Activated T-cell treated with anti-CD3 and anti-CD28 coated beads for 1 hour (primary cell): ENCODE results near the gene MCC.
"Not testable (repeated sequence)": the region's sequence is repeated elsewhere in the genome, so short reads cannot be mapped to it uniquely, and the experiment has no call there.

Source experiments
- DNase-seq: peaks from one replicate; pipeline ENCODE4 v3.0.0-alpha.2; 2020; ENCODE audit warnings: low read depth

Gene MCC

DNA sequence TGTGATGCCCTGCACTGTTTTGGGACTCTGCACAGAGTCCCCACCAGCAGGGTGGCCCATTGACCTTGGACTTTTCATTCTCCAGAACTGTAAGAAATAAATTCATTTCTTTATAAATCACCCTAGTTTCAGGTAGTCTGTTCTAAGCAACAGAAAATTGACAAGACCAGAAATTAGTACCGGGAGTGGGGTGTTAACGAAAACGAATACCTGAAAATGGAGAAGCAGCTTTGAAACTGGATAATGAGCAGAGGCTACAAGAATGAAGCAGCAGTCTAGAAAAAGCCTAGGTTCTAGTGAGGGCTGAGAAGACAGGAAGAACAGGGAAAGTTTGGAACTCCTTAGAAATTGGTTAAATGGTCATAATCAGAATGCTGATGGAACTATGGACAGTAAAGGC, 2.1 kb upstream of the MCC start:
- no peak for DNase-seq

DNA sequence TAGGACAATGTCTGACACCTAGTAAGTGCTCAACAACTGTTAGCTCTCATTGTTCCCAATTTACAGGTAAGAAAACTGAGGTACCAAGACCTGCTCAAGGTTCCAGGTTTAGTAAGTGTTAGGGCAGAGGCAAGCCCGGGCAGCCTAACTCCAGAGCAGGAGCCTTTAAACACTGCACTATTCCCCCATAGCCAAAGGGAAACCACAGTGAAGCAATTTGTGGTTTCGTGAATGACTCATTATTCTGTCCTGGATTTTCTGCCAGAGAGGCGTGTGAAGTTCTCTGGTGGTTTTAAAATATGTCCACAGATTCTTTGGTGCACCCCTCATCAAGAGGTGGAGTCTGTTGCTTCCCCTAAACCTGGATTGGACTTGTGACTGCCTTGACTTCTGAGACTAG, 1.0 kb upstream of the MCC start:
- DNase-seq = no peak

DNA sequence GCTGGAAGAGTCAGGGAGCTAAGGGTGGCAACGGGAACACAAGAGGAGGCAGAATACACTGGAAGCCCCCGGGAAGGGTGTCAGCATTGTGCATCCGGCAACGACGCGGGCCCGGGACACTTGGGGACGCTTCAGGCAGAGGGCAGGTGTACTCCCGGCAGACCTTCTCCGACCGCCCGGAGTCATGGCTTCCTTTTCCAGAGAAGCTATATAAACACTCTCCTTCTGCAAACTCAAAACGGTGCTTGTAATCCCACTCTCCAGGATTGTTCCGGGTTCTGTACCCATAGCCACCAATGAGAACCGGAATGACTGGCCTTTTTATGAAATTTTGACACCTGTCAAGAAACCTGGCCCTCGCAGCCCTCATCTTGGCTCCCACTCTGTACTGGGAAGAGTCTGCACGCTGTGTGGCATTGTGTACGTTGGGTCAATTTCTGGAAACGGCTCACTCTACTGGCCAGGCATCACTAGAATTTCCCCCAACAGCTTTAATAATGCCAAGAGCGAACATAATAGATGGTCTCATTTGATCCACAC, 462 bp upstream of the MCC start:
- DNase-seq = no peak

DNA sequence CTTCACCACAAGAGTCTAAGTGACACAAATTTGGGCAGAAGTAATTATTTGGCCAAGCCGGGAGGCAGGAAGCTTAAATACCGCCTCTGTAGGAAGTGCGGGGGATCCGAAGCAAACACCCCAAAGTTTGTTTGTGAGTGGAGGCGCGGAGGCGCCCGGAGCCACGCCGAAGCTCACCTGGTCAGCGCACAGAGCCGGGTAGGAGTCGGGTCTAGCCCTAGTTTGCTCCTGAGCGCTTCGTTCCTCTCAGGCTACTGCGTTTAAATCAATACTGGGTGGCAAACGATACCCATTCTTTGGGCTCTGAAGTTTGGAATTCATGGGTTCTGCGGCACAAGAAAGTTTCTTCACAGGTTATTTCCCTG, 855 bp downstream of the MCC start:
- DNase-seq = no peak

DNA sequence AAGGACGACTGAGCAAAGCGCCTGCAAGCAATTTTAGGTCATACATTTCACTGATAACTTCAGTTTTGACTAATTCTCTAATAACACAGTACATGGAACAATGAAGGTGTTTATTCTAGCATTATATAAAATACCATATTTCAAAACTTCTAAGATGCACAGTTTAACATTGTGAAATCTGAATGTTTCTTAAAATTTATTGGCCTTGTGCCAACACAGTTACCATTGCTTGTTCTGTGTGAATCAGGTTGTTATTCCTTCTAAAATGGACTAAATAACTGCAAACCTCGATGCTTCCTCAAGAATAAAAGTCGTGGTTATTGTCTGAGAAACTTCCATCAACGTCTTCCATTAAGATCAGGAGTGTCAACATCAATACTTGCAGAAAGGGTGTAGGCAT, 8.0 kb downstream of the MCC start:
- no peak for DNase-seq

DNA sequence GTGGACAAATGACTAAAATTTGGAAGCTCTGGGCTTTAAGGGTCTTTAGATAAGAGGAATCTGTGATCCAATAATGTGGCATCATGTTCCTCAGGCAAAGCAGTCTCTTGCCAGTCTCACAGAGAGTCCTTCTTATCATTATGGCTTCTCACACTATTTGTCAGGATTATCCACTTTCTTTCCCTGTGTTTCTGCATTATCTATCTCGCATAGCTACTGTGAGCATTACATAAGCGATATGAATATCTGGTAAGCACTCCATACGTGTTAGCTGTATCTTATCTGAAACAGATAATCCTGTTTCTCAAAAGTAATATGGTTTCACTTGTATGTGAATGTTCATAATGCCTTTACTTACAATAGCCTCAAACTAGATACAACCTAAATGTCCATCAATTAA, 9.6 kb downstream of the MCC start:
- no peak for DNase-seq

DNA sequence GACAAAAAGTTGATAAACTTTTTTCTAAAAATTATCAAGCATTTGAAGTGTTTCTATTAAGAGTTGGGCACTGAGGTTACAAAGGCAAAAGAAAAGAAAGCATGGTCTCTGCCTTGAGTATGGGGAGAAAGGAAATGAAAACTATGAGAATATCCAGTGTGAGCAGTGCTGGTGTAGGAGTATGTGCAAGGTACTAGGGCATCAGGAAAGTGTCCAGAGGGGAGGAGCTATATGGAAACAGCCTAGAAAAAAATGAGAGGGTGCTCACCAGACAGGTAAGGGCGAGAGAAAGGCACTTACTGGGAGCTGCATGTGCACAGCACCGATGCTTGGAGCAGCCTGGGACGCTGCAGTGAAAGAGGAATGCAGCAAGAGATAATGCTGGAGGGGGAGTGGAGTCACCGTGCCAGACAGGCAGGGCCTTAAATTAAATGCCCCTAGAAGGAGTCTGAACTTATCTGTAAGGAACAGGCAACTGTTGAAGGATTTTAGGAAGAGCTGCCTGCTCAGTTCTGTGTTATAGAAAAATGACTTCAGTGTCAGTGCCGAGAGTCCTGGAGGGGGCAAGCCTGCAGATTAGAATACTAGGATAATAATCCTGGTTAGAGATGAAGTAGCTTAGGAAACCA, 14.0 kb downstream of the MCC start:
- no peak for DNase-seq

DNA sequence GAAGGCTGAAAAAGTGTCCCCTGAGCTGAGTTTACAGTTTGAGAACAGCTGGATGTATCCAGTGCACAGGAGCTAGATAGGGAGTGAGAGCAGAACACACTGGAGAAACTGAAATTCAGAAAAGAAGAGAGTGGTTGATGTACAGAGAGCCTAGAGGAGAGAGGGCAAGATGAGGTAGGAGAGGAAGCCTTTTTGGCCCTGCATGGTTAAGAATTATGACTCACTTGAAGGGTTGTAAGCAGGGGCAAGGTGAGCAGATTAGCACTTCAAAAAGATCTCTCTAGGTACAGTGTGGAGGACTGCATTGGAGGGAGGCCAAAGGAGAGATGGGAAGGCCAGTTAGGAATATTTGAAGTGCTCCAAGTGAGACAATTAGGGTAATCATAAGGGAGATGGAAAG, 25.2 kb downstream of the MCC start:
- DNase-seq = no peak

DNA sequence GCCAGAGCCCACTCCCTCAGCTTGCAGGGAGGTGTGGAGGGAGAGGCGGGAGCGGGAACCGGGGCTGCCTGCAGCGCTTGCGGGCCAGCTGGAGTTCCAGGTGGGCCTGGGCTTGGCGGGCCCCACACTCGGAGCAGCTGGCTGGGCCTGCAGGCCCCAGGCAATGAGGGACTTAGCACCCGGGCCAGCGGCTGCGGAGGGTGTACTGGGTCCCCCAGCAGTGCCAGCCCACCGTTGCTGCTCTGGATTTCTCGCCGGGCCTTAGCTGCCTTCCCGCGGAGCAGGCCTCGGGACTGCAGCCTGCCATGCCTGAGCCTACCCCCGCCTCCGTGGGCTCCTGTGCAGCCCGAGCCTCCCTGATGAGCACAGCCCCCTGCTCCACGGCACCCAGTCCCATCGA, 31.1 kb downstream of the MCC start:
- not testable (repeated sequence) for DNase-seq

DNA sequence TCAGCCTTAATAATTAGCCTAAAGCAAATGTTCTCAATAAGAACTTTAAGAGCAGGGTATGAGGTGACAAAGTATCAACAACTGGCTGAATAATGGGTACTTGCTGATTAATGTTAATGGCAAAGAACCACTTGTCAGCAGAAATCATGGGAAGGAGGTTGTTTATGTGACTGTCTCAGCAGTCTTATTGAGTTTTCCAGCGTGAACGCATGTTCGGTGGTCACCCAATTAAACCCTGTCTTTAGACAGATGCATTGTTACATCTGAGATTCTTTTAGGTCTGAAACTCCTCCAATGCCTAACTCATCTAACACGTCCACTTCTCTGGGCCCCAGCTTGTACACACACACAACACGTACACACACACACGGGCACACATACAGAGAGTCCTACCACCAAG, 35.3 kb downstream of the MCC start:
- no peak for DNase-seq

DNA sequence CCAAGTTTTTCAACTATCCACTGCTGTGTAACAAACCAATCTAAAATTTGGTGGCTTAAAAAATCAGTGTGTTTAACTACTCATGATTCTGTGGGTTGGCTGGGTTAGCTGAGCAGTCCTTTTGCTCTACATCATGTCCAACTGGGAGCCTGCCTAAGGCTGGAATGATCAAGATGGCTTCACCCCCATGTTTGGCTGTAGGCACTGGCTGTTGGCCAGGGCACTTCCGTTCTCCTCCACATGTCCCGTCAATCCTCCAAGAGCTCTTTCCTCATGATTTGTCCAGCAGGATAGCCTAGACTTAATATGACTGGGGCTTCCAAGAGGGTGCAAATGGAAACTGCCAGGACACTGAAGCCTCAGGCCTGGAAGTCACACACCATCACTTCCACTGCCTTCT, 36.5 kb downstream of the MCC start:
- no peak for DNase-seq

DNA sequence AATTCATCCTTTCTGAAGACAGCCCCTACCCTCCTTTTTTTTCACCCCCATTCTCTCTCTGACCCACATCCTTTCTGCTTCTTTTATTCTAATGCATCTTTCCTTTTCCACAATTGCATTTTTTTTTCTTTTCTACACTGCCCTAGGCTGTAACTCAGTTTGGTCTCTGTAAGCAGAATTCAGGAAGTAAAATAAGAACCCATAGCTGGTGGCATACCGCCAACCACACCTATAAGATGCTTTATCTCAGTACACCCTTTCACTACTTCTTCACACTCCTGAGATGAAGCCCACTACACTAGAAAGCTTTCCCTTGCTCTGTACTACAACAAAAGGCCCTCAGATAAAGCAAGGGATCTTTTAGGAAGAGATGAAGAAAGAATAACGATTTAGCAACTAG, 37.3 kb downstream of the MCC start:
- DNase-seq = no peak

DNA sequence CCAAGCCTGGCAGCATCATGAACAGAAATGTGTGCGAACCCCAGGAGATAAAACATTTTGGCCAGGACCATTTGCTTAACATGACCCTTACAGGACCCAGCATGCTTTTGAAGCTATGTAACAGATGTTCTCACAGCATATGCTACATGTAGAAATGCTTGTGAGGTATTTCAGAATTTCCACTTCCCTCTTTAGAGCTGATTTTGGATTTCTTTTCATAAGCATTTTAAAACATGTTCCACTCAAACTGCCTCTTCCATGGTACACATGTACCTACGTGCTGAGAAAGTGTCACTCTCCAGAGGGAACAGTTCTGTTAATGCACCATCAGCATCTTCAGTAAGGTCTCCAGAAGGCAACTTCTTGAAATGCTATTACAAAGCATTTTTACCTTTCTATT, 37.8 kb downstream of the MCC start:
- DNase-seq = no peak

DNA sequence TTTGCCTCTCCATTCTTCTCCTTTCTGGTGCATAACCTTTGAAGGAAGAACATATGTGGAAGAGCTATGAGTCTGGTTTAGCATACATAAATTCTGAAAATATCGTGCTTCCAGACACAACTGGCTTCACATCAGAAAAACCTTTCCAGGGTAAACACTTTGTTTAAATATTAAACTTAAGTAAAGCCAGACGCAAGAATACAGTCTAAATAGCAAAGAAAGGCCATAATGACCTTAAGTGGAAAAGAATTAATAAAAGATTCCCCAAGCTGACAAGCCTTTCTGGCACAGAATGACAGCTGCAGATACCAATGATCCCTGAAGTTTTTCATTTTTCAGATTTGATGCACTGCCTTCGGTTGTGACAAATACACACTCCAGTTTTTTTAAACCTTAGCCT, 40.0 kb downstream of the MCC start:
- no peak for DNase-seq

DNA sequence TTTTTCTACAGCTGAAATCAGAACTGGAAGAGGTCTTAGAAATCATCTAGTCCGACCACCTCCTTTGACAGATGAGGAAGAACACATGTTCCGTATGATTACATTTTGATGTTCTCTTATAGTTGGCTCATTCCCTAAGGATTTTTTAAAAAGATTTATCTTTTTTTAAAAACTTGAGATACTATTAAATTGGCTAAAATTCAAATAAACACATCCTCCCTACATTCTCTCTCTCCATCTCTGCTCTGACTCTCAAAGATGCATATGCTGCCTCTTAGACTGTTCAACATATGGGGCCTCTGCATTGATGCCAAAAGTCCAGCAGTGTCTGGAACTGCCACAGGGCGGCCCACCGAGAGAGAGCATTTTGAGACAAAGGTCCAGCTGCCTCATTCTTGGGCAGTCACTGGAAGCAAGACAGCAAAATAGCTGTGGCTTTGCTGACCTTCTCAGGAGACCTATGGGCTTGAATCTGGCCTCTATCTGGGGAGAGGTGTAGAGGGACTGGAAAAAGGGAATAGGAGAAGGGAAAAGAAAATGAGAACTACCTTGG, 40.7 kb downstream of the MCC start:
- DNase-seq = no peak

DNA sequence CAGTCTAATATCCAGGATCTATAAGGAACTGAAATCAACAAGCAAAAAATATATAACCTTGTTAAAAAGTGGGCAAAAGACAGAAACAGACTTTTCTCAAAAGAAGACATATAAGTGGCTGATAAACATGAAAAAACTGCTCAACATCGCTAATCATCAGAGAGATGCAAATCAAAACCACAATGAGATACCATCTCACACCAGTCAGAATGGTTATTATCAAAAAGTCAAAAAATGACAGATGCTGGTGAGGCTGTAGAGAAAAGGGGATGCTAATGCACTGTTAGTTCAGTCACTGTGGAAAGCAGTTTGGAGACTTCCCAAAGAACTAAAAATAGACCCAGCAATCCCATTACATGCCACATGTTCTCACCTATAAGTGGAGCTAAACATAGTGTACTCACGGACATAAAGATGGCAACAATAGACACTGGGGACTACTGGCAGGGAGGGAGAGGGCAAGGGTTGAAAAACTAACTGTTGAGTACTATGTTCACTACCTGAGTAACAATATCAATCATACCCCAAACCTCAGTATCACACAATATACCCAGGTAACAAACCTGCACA, 41.8 kb downstream of the MCC start:
- no peak for DNase-seq

DNA sequence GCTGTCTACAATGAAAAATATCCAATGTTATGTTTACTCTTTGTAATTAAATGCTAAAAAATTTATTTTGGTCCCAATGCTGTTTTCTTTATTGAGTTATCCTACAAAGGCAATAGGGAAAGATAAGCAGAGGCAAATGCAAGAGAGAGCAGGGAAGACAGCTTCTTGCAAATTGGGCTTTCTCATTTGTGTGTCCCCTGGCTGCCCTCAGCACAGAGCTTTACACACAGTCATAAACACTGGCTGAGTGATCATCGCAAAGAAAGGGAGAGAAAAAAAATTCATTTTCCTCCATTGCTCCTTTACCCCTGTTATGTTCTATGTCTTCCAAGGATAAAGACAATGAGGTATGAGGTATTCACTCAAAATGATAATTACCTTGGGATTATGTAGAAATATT, 51.1 kb downstream of the MCC start:
- no peak for DNase-seq

DNA sequence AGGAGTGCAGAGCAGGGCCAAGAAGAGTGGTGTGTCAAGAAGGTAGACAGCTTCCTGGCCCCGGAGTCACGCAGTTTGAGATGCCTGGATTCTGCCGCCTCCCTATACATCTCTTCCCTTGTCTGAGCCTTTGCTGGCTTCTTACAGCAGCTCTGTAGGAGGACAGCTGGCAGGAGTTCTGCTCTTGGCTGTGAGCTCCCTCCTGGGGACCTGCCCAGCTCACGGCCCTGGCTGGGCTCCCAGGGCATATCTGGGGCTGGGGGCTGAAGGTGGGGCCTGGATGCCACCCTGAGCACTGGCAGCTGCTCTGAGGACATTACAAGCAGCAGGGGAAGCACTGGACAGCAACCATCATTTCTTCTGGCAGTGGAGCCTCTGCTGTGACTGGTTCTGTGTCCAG, 52.7 kb downstream of the MCC start:
- no peak for DNase-seq

DNA sequence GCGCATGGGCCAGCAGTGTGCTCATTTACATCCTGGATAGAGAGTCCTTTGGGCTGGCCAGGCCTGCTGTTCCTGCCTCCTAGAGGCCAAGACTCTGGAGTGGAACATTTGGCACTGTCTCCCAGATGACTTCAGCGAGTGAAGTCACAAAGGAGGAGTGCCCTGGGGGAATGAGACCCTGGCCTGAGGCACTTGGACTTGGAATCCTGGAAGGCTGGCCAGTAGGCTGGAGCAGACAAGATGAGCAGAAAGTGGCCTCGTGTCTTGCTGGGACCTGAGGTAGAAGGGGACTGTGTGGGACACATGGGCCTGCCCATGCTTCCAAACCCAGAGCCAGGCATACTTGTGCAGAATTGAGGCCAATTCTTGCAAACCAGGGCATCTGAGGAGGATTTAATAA, 53.4 kb downstream of the MCC start, which contains the start of gene TSSK1B:
Gene TSSK1B, minus strand, starts transcription at position 101 of the 400 bp plus-strand sequence. CDS start 150 bp downstream, outside the sequence.
- no peak for DNase-seq

DNA sequence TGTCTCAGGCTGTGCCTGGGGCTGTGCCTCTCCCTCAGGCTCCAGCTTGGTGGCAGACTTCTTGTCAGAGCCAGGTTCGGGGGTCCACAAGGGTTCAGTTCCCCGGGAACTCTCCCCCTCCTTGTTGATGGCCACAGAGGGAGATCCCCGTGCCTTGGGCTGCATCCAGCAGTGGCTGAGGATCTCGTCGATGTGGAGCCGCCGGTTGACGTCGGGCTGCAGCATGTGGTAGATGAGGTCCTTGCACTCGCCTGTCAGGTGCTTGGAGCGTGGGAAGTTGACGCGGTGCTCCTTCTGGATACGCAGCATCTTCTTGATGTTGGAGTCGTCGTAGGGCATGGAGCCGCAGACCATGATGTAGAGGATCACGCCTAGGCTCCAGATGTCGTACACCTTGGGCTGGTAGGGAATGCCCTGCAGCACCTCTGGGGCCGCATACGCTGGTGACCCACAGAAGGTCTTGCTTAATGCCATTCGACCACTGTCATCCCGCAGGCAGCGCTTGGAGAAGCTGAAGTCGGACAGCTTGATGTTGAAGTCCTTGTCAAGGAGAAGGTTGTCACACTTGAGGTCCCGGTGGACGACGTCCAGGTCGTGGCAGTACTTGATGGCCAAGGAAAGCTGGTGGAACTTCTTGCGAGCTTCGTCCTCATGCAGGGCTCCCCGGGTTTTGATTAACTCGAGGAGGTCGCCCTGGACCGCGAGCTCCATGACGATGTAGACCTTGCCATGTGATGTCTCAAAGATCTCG, 54.2 kb downstream of the MCC start:
- DNase-seq = no peak

DNA sequence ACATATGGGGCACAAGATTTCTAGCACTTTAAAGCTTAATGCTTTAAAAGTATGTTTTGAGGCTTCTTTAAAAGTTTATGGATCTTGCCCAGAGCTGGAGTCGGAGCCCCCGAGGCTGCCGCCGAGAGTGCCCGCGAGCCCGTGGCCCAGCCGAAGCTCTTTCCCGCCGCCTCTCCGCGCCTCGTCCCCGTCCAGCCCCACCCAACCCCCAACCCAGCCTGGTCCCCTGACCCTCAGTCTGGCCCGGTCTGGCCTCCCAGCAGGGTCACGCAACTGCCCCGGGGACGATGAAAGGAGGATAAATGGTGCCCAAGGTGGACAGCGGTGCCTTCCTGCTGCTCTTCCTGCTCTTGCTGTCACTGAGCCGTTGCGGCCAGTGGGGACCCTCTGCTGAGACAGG, 55.2 kb downstream of the MCC start:
- DNase-seq = no peak

DNA sequence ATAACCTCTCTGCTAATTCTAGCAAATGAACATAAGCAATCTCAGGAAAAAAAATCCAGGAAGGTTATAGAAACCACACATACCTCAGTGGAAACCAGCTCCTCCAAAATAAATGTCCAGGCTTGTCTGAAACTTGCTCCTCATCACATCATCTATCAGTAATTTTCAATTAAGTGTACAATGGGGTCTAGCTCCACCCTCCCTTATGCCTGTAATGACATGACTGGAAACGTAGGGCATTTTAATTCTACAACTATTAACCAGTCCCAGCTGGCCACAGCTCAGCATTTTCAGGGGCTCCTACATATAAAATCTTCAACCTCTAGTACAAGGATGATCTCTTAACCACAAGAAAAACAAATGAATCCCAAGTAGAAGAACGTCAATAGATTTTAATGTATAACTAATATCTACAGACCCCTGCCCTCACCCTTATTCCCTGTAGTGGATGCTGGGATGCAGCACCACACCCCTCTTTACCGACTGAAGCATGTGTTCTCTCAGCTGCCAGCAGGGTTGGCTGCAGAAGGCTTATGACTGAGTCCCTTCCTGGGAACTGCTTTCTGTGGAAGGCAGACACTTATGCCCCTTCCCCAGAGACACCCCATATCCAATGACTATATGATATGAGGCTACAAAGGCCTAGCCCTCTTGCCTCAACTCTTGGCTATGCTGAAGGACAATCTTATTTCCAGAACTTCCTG, 60.2 kb downstream of the MCC start:
- DNase-seq = no peak

DNA sequence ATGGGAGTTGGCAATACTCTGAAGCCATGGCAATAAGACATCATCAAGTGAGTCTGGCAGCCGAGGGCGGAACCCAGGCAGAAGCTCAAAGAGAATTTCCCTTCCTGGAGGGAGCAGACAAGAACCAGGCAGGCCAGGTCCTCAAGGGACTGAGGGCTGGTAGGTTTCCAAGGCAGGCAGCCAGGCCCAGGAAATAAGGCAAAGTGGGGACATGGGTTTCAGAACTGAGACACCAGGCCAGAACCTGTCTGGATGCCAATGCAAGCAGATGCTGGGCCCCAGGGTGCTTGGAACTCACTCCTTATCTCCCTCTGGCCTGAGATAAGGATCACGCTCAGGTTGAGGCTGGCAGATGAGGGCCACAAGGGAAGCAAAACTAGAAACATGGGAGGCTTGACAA, 62.3 kb downstream of the MCC start:
- DNase-seq = no peak
